ENCODE data around the gene MS4A4A. TPM values are rescaled to one million over a fixed set of nuclear protein-coding genes. Genes with fewer than 3 reads are reported as not detected.
A peak's percentile ranks its signal among the peaks of the same experiment; 100 is the strongest.

The MS4A4A gene
- total RNA-seq, 2 experiments from 2014 or later: not detected

GRCh38 chr11:60344146-60344545, 63.7 kb downstream of the MS4A4A start:
- ATAC-seq (ENCODE audit: poor library complexity): no peak
- no peak for TF ChIP-seq CTCF (IDR thresholded peaks at IDR 0.05)
- H3K27me3 ChIP-seq (ENCODE audit: control insufficient read depth in 1 of 2, insufficient read depth in 2 of 2, low read length in 2 of 2): peaks cover 6 to 18% of the 10 kb centered on the region in 2 experiments
- H3K27ac ChIP-seq (ENCODE audit: low read depth in 1 of 2, low read length in 2 of 2): no peak overlapping the region
- Mint-ChIP-seq H3K36me3 (ENCODE audit: low read depth) (no peaks in the 10 kb centered on the region), H3K4me1 (ENCODE audit: low read depth) (no peaks in the 10 kb centered on the region), H3K27me3 (peaks cover 39% of the 10 kb centered on the region), H3K4me3 (no peak overlapping the region), H3K9me3 (no peaks in the 10 kb centered on the region), H3K27ac (no peak overlapping the region)
- ChIA-PET POLR2A (no interaction called here), CTCF (no interaction called here)
- H3K4me1 ChIP-seq (ENCODE audit: insufficient read depth, low read length): no peaks in the 10 kb centered on the region
- no peak overlapping the region for H3K4me3 ChIP-seq (ENCODE audit: low read length)
- no peak for DNase-seq
- intact Hi-C loops (cut with DNase I, micrococcal nuclease): no loop called here
- H3K9me3 ChIP-seq (ENCODE audit: control insufficient read depth in 1 of 2, insufficient read depth in 1 of 2, low read length in 2 of 2): no peaks in the 10 kb centered on the region
- H3K36me3 ChIP-seq (ENCODE audit: insufficient read depth, low read length): no peaks in the 10 kb centered on the region

- DNase-seq (peak in 2 of 14 experiments; percentile 1 to 19), ATAC-seq (ENCODE audit: poor library complexity) (no peak)
- ChIA-PET POLR2A (no interaction called here), CTCF (interaction anchor here (0.7 kb wide), 1 partner anchor 18 kb away, joined by 3 read pairs; no protein-coding TSS in a partner anchor)
- no peak for TF ChIP-seq CTCF (IDR thresholded peaks at IDR 0.05)
- peaks cover 38% of the 10 kb centered on the region for H3K27me3 Mint-ChIP-seq
- no peak overlapping the region for H3K27ac Mint-ChIP-seq
- H3K4me3 ChIP-seq (ENCODE audit: low read length): no peak overlapping the region
- H3K36me3 Mint-ChIP-seq (ENCODE audit: low read depth): no peaks in the 10 kb centered on the region
- H3K4me1 ChIP-seq (ENCODE audit: insufficient read depth, low read length): no peaks in the 10 kb centered on the region
- H3K9me3 ChIP-seq (ENCODE audit: control insufficient read depth in 1 of 2, insufficient read depth in 1 of 2, low read length in 2 of 2): no peaks in the 10 kb centered on the region
- H3K27ac ChIP-seq (ENCODE audit: low read depth in 1 of 2, low read length in 2 of 2): no peak overlapping the region
- H3K4me3 Mint-ChIP-seq: no peak overlapping the region
- no peaks in the 10 kb centered on the region for H3K4me1 Mint-ChIP-seq (ENCODE audit: low read depth)
- peaks cover 6 to 18% of the 10 kb centered on the region in 2 experiments for H3K27me3 ChIP-seq (ENCODE audit: control insufficient read depth in 1 of 2, insufficient read depth in 2 of 2, low read length in 2 of 2)
- H3K36me3 ChIP-seq (ENCODE audit: insufficient read depth, low read length): no peaks in the 10 kb centered on the region
- H3K9me3 Mint-ChIP-seq: no peaks in the 10 kb centered on the region
- intact Hi-C loops (cut with DNase I, micrococcal nuclease): no loop called here
These were observed 65.0 kb downstream of the MS4A4A start for GRCh38 chr11:60345489-60345888.

- H3K4me1 ChIP-seq (ENCODE audit: insufficient read depth, low read length): no peaks in the 10 kb centered on the region
- TF ChIP-seq CTCF (IDR thresholded peaks at IDR 0.05): no peak
- intact Hi-C loops (cut with DNase I, micrococcal nuclease): no loop called here
- H3K27me3 ChIP-seq (ENCODE audit: control insufficient read depth in 1 of 2, insufficient read depth in 2 of 2, low read length in 2 of 2): peaks cover 6 to 18% of the 10 kb centered on the region in 2 experiments
- Mint-ChIP-seq H3K27ac (no peak overlapping the region), H3K4me3 (no peak overlapping the region), H3K4me1 (ENCODE audit: low read depth) (no peaks in the 10 kb centered on the region), H3K36me3 (ENCODE audit: low read depth) (no peaks in the 10 kb centered on the region), H3K27me3 (peaks cover 25% of the 10 kb centered on the region), H3K9me3 (no peaks in the 10 kb centered on the region)
- no peak overlapping the region for H3K27ac ChIP-seq (ENCODE audit: low read depth in 1 of 2, low read length in 2 of 2)
- ATAC-seq (ENCODE audit: poor library complexity) (no peak), DNase-seq (no peak)
- CTCF ChIA-PET: no interaction called here
- H3K36me3 ChIP-seq (ENCODE audit: insufficient read depth, low read length): no peaks in the 10 kb centered on the region
- POLR2A ChIA-PET: no interaction called here
- no peaks in the 10 kb centered on the region for H3K9me3 ChIP-seq (ENCODE audit: control insufficient read depth in 1 of 2, insufficient read depth in 1 of 2, low read length in 2 of 2)
- no peak overlapping the region for H3K4me3 ChIP-seq (ENCODE audit: low read length)
These were observed 66.8 kb downstream of the MS4A4A start for GRCh38 chr11:60347084-60347797.

Data from CD4-positive, alpha-beta T cell (primary cell).